Stimulated activated CD4-positive, alpha-beta T cell treated with anti-CD3 and anti-CD28 coated beads, Interleukin-2, amount 100 ng/mL, for 48 hours (primary cell): ENCODE data around the gene TSPAN3.
A peak's percentile ranks its signal among the peaks of the same experiment; 100 is the strongest.

Source experiments
- DNase-seq, 2 donors: peaks; one replicate each; pipeline ENCODE4 v3.0.0-alpha.2; 2020

The TSPAN3 gene

DNA sequence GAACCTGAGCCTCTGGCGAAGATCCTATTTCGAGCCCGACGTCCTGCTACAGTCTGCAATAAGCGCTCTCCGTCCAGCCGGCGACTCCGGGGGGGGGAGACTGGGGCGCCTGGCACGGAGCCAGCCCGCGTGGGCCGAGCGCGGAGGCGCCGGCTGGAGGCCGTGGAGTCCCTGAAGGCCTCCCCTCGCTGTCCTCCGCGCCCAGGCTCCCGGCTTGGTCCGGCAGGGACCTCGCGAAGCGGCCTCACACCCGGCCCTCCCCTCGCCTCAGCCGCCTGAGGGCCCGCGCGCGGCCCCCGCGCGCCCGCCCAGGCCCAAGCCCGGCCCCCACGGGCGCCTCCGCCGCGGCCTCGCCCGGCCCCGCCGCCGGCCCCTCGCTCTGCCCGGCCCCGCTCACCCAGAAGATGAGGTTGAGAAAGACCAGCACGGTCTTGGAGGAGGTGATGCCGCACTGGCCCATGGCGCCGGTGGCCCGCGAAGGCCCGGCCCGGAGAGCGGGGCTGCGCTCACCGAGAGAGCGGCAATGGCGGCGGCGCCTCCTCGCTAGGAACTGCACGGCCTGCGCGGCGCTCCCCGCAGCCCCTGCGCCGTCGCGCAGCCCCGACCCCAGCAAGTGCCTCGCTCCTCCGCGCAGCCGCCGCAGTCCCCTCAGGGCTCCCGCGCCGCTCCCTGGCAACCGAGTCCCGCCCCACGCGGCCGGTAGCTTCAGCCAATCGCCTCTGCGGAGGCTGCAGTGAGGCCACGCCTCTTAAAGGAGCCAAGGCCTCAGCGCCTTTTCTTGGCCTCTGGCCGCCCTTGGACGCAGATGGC is at the start of gene TSPAN3:
Gene TSPAN3, minus strand, starts transcription at position 615 of the 810 bp plus-strand sequence. Its CDS starts 155 bp downstream, at position 460.
- peak; percentile 86 to 90 for DNase-seq

DNA sequence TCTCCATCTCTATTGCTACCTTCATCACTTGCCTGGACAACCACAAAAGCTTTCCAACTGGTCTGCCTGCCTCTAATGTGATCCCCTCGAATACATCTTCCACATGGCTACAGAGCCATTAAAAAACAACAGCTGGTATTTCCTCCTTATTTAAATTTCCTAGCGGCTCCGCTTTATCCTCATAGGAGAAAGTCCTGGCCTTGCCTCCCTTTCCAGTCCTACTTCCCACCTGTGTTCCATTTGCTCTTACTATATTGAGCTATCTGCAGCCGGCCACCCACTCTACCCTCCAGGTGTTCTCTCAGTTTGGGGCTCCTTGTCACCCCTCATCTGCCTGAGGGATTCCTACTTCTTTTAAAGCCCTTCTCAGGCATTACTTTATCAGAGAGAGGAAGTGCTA is 49.7 kb upstream of the TSPAN3 start:
- no peak for DNase-seq

DNA sequence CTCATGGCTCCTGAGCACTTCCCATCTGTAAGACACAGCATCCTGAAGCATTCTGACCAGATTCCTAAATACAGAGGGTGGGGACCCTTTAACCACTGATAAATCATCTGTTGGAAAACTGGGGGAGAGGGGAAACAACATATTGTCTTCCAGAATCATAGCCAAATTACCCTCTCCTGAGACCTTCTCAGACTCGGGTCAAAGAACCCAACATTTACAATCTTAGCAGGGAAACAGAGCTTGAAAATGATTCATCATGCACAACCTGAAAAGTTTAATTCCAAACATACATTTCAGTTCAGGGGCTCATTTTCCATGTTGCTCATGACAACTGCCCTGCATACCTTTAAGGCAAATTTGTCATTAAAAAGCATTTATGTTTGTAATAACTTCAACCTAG is 48.5 kb upstream of the TSPAN3 start:
- no peak for DNase-seq

- DNase-seq: peak in 1 of 2 donors; percentile 5
Observed at GRCh38 chr15:77118882-77119321, 48.0 kb upstream of the TSPAN3 start.

GRCh38 chr15:77115179-77115578 is 44.3 kb upstream of the TSPAN3 start:
- no peak for DNase-seq

DNA sequence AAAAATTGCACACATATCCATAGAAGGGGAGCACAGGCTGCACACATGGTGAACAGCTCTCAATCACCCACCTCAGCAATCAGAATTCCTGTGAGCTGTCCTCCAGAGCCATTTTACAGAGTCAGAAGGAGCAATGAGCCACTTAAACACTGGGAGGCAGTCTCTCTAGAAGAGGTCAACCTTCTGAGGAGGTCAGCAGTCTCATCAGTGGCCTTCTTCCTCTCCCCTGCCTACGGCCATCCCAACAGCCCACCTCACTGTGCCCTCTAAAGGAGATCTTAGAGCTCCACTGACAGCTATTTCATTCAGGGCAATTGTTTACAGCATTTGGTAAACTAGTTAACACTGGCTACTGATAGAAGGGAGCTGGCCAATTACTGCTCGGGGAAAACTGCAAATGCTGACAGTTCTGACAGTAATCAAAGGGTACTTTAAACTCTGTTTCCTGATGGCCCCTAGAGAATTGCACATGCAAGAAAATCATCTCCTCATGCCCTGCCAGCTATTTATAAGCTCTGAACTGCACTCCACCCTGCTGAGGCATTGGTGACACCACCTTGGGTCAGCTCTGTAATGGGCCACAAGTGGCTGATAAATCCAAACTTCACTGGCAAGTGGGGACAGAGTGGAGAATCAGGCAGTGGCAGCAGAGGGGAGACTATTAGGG is 42.1 kb upstream of the TSPAN3 start:
- DNase-seq: no peak

- DNase-seq: no peak
Observed at GRCh38 chr15:77111789-77112188, 40.9 kb upstream of the TSPAN3 start.

DNA sequence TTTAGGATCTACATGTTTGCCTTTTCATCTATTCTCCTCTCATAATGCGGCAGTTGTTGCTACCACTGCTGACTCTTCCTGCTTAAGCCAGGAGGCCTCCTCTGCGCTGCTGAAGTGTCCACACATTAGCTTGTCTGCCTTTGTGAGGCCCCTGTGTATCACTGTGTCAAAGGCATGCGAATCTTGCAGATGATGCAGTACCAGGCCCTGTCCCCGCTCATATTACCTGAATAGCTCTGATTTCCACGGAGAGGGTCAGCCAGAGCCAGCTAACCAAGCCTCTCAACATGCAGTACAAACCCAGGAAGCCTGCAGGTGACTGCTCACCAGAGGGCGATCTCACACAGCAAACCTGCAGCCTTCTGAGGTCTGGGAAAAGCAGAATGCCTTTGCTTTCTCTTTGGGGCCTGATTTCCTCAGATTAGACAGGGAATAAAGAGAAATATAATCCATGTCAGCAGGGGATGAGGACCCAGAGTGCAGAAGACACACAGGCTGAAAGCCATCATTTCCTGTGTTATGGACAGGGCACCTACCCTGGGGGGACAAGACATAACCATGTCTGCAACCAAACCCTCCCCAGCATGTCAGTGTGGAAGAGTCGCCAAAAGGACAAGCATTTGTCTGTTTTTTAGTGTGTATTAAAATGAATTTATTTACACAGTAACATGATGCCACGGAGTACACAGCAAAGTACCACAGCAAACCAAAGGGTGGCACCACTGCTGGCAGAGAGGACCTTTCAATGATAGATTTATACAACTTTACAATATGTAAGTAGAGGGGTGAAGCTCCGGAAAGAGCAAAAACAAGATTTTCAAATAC is 36.8 kb upstream of the TSPAN3 start:
- peak; percentile 17 to 23 for DNase-seq

DNA sequence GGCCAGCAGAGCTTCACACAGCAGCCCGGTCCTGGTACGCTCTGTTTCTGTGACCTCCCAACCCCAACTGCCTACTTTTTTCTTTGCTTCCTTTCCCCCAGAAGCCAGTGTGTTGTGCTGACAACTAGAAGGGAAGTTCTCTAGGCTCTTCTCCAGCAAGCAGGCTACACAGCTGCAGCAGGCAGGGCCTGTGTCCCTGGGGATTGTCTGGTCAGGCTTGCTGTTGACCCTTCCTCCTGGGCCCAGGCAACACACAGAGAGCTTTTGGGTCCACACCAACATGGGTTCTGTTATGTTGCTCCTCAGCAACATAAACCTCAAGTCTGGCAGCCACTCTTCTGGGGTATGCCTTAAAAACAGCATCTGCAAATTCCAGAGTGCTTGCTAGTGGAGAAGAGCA is 36.2 kb upstream of the TSPAN3 start:
- no peak for DNase-seq

DNA sequence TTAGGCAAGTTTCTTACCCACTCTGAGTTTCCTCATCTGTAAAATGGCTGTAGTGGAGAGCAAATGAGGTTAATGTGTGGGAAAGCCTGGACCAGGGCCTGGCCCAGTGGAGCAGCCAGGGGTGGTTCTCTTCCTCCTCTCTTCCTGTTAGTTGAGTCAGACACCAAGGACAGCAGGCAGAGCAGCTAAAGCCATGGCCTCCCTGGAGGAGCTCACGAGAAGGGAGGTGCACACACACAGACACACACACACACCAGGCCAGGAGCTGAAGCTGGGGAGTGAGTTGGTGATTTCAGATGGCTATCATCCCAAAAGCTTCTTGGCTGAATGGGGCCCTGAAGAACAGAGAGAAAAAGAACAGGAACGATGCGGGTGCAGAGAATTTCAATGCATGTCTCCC is 33.2 kb upstream of the TSPAN3 start:
- no peak for DNase-seq

GRCh38 chr15:77099741-77100463 is 29.0 kb upstream of the TSPAN3 start:
- no peak for DNase-seq

- no peak for DNase-seq
Observed at GRCh38 chr15:77098572-77098971, 27.7 kb upstream of the TSPAN3 start.

GRCh38 chr15:77097921-77098320 is 27.0 kb upstream of the TSPAN3 start:
- DNase-seq: no peak

GRCh38 chr15:77097248-77097721 is 26.4 kb upstream of the TSPAN3 start:
- DNase-seq: no peak

GRCh38 chr15:77096541-77096940 is 25.6 kb upstream of the TSPAN3 start:
- DNase-seq: no peak

GRCh38 chr15:77096138-77096537 is 25.2 kb upstream of the TSPAN3 start:
- DNase-seq: no peak

DNA sequence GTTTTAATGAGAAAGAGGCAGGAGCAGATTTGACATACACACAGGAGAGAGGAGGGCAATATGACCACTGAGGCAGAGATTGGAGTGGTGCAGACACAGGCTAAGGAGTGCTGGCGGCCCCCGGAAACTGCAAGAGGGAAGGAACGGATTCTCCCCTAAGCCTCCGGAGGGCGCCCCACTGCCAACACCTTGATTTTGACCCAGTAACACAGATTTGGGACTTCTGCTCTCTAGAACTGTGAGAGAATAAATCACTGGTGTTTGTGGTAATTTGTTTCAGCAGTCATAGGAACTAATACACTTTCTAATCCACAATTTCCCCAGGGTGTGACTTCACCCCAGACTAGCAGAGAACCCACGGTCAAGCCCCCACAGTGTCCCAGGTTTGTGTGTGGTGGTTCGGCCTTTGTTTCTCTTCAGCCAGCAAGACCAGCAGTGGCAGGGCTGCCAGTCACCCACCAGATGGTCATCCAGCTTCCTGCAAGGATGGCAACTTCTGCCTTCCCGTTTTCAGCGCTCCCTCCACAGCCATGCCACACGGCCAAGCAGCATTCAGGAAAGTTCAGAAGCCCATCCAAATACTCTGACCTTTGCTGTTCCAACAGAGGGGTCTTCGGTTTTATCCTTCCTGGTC is 23.6 kb upstream of the TSPAN3 start:
- DNase-seq: no peak

- no peak for DNase-seq
Observed at GRCh38 chr15:77093436-77093835, 22.5 kb upstream of the TSPAN3 start.

- no peak for DNase-seq
Observed at GRCh38 chr15:77091097-77091496, 20.2 kb upstream of the TSPAN3 start.

- DNase-seq: no peak
Observed at GRCh38 chr15:77087213-77087612, 16.3 kb upstream of the TSPAN3 start.

DNA sequence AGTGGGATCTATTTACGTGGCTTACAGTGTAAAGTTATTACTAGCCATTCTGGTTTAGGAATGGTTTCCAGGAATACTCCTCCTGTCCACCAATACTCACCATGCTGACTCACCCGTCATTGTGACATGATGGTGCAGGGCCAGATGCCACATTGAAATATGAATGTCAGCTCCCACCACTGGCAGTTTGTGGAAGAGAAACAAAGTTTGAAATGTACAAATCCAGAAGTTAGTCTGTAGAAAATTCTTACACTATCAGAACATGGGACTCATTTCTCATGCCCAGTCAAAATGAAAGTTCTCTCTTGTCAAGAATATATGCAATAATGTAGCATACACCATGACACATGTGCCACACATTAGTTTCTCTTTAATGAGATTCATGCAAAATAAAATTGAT is 14.4 kb upstream of the TSPAN3 start:
- DNase-seq: no peak

- no peak for DNase-seq
Observed at GRCh38 chr15:77084436-77084835, 13.5 kb upstream of the TSPAN3 start.
